GM19468 (cell line): ENCODE data around the gene EGFL7.
"Not testable (repeated sequence)": the region's sequence is repeated elsewhere in the genome, so short reads cannot be mapped to it uniquely, and the experiment has no call there.

Source experiments
- ATAC-seq: cut with Tn5 transposase; IDR thresholded peaks from one replicate; pipeline ENCODE4 v1.9.1; 2021; ENCODE audit warnings: mild to moderate bottlenecking, moderate library complexity, moderate number of reproducible peaks; ENCODE audit not compliant: unreplicated experiment; ENCODE audit errors: extremely low read depth

Gene EGFL7

GRCh38 chr9:136695955-136696354, 33.2 kb downstream of the EGFL7 start:
- ATAC-seq = no peak

- no peak for ATAC-seq
These were observed 33.8 kb downstream of the EGFL7 start for GRCh38 chr9:136696502-136696901.

- ATAC-seq = no peak
These were observed 34.6 kb downstream of the EGFL7 start for GRCh38 chr9:136697146-136697820.

GRCh38 chr9:136697821-136698526, 35.3 kb downstream of the EGFL7 start:
- ATAC-seq = no peak

- no peak for ATAC-seq
These were observed 36.0 kb downstream of the EGFL7 start for GRCh38 chr9:136698635-136699246.

- ATAC-seq = no peak
These were observed 37.6 kb downstream of the EGFL7 start for GRCh38 chr9:136700304-136700703.

GRCh38 chr9:136700959-136701667, 38.4 kb downstream of the EGFL7 start:
- no peak for ATAC-seq

GRCh38 chr9:136701668-136702053, 38.9 kb downstream of the EGFL7 start:
- no peak for ATAC-seq

GRCh38 chr9:136703276-136703860, 40.7 kb downstream of the EGFL7 start:
- no peak for ATAC-seq

- not testable (repeated sequence) for ATAC-seq
These were observed 42.0 kb downstream of the EGFL7 start for GRCh38 chr9:136704741-136705140.

GRCh38 chr9:136705564-136705963, 42.8 kb downstream of the EGFL7 start:
- no peak for ATAC-seq

- no peak for ATAC-seq
These were observed 44.3 kb downstream of the EGFL7 start for GRCh38 chr9:136707011-136707410.

GRCh38 chr9:136707849-136708517, 45.3 kb downstream of the EGFL7 start:
- no peak for ATAC-seq

- ATAC-seq = no peak
These were observed 46.9 kb downstream of the EGFL7 start for GRCh38 chr9:136709454-136710109.

- no peak for ATAC-seq
These were observed 47.8 kb downstream of the EGFL7 start for GRCh38 chr9:136710543-136710942.

GRCh38 chr9:136711219-136711648, 48.5 kb downstream of the EGFL7 start:
- ATAC-seq = not testable (repeated sequence)

- ATAC-seq = no peak
These were observed 49.3 kb downstream of the EGFL7 start, which contains the start of gene DIPK1B for GRCh38 chr9:136711751-136712689. TSS of gene DIPK1B (plus strand) at chr9:136712572. CDS start at chr9:136712666, 94 bp downstream.
